WTC11 (cell line): Measurements from ENCODE around the gene PPM1B.
A peak's percentile ranks its signal among the peaks of the same experiment; 100 is the strongest.

Experiments used
- ESRRA ChIP-seq: sonication (generic); formaldehyde crosslinking; IDR thresholded peaks from 2 replicates; pipeline ENCODE4 v1.8.1; 2022; ENCODE audit warnings: mild to moderate bottlenecking, missing genetic modification reagents, borderline replicate concordance
- JUN ChIP-seq: sonication (generic); formaldehyde crosslinking; IDR thresholded peaks from 2 replicates; pipeline ENCODE4 v1.8.0; 2023; ENCODE audit warnings: mild to moderate bottlenecking, missing genetic modification reagents
- MLX ChIP-seq: sonication (generic); formaldehyde crosslinking; IDR thresholded peaks from 2 replicates; pipeline ENCODE4 v1.8.1; 2023; ENCODE audit warnings: mild to moderate bottlenecking, missing genetic modification reagents, moderate library complexity
- NR1H2 ChIP-seq: sonication (generic); formaldehyde crosslinking; IDR thresholded peaks from 2 replicates; pipeline ENCODE4 v1.9.0; 2021; ENCODE audit warnings: mild to moderate bottlenecking, moderate library complexity, missing genetic modification reagents
- TF ChIP-seq, protein P1 (sequence below): sonication (generic); formaldehyde crosslinking; IDR thresholded peaks from 2 replicates; pipeline ENCODE4 v1.8.0; 2022; ENCODE audit warnings: mild to moderate bottlenecking, missing genetic modification reagents
- TF ChIP-seq, protein P2 (sequence below): fragments of 200-600 bp; IDR thresholded peaks from 2 replicates; pipeline ENCODE4 v1.8.0; 2022; ENCODE audit warnings: antibody characterized with exemption
- TF ChIP-seq, protein P3 (sequence below): fragments of 250-450 bp; sonication (Bioruptor Pico); IDR thresholded peaks from 2 replicates; pipeline ENCODE4 v1.9.0; 2021; ENCODE audit warnings: mild to moderate bottlenecking, borderline replicate concordance

GRCh38 chr2:44137872-44138551, 30.7 kb upstream of the PPM1B start:
- TF ChIP-seq ESRRA (CRISPR knock-in tag) (no peak), JUN (CRISPR knock-in tag) (no peak), MLX (CRISPR knock-in tag) (no peak), NR1H2 (CRISPR knock-in tag) (no peak)
- TF ChIP-seq, protein P1, sequence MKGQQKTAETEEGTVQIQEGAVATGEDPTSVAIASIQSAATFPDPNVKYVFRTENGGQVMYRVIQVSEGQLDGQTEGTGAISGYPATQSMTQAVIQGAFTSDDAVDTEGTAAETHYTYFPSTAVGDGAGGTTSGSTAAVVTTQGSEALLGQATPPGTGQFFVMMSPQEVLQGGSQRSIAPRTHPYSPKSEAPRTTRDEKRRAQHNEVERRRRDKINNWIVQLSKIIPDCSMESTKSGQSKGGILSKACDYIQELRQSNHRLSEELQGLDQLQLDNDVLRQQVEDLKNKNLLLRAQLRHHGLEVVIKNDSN (CRISPR knock-in tag), result no peak
- TF ChIP-seq, protein P2, sequence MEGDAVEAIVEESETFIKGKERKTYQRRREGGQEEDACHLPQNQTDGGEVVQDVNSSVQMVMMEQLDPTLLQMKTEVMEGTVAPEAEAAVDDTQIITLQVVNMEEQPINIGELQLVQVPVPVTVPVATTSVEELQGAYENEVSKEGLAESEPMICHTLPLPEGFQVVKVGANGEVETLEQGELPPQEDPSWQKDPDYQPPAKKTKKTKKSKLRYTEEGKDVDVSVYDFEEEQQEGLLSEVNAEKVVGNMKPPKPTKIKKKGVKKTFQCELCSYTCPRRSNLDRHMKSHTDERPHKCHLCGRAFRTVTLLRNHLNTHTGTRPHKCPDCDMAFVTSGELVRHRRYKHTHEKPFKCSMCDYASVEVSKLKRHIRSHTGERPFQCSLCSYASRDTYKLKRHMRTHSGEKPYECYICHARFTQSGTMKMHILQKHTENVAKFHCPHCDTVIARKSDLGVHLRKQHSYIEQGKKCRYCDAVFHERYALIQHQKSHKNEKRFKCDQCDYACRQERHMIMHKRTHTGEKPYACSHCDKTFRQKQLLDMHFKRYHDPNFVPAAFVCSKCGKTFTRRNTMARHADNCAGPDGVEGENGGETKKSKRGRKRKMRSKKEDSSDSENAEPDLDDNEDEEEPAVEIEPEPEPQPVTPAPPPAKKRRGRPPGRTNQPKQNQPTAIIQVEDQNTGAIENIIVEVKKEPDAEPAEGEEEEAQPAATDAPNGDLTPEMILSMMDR, result no peak
- TF ChIP-seq, protein P3, sequence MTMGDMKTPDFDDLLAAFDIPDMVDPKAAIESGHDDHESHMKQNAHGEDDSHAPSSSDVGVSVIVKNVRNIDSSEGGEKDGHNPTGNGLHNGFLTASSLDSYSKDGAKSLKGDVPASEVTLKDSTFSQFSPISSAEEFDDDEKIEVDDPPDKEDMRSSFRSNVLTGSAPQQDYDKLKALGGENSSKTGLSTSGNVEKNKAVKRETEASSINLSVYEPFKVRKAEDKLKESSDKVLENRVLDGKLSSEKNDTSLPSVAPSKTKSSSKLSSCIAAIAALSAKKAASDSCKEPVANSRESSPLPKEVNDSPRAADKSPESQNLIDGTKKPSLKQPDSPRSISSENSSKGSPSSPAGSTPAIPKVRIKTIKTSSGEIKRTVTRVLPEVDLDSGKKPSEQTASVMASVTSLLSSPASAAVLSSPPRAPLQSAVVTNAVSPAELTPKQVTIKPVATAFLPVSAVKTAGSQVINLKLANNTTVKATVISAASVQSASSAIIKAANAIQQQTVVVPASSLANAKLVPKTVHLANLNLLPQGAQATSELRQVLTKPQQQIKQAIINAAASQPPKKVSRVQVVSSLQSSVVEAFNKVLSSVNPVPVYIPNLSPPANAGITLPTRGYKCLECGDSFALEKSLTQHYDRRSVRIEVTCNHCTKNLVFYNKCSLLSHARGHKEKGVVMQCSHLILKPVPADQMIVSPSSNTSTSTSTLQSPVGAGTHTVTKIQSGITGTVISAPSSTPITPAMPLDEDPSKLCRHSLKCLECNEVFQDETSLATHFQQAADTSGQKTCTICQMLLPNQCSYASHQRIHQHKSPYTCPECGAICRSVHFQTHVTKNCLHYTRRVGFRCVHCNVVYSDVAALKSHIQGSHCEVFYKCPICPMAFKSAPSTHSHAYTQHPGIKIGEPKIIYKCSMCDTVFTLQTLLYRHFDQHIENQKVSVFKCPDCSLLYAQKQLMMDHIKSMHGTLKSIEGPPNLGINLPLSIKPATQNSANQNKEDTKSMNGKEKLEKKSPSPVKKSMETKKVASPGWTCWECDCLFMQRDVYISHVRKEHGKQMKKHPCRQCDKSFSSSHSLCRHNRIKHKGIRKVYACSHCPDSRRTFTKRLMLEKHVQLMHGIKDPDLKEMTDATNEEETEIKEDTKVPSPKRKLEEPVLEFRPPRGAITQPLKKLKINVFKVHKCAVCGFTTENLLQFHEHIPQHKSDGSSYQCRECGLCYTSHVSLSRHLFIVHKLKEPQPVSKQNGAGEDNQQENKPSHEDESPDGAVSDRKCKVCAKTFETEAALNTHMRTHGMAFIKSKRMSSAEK (CRISPR knock-in tag), result 0 out of 2 replicates have a peak, but pooled peaks have one; percentile 15
